ENCODE measurements around the gene AHSP. TPM values are rescaled to one million over a fixed set of nuclear protein-coding genes. Genes with fewer than 3 reads are reported as not detected.
"Not testable (repeated sequence)": the region's sequence is repeated elsewhere in the genome, so short reads cannot be mapped to it uniquely, and the experiment has no call there.

AHSP gene
- polyA plus RNA-seq (2012; ENCODE audit: missing spikeins), result not detected

GRCh38 chr16:31527734-31528274 is at the start of gene AHSP:
Gene AHSP (plus strand): TSS chr16:31527900. CDS start chr16:31528140, 240 bp downstream.
- TF ChIP-seq POLR2AphosphoS5 (IDR thresholded peaks at IDR 0.05; ENCODE audit: low read depth, low read length) (no peak), POLR2A (IDR thresholded peaks at IDR 0.05; ENCODE audit: low read depth, low read length) (no peak), TAF1 (IDR thresholded peaks at IDR 0.05; ENCODE audit: borderline replicate concordance, low read depth, low read length) (no peak)
- DNase-seq (ENCODE audit: insufficient read length), result no peak
- FAIRE-seq, result no peak

GRCh38 chr16:31478956-31479355 is 48.7 kb upstream of the AHSP start:
- TF ChIP-seq POLR2AphosphoS5 (IDR thresholded peaks at IDR 0.05; ENCODE audit: low read depth, low read length) (no peak), POLR2A (IDR thresholded peaks at IDR 0.05; ENCODE audit: low read depth, low read length) (no peak), TAF1 (IDR thresholded peaks at IDR 0.05; ENCODE audit: borderline replicate concordance, low read depth, low read length) (no peak)
- DNase-seq (ENCODE audit: insufficient read length) (no peak), FAIRE-seq (no peak)

GRCh38 chr16:31479751-31480150 is 47.9 kb upstream of the AHSP start:
- DNase-seq (ENCODE audit: insufficient read length), result no peak
- FAIRE-seq, result no peak
- no peak for TF ChIP-seq POLR2A (IDR thresholded peaks at IDR 0.05; ENCODE audit: low read depth, low read length)
- no peak for TF ChIP-seq TAF1 (IDR thresholded peaks at IDR 0.05; ENCODE audit: borderline replicate concordance, low read depth, low read length)
- TF ChIP-seq POLR2AphosphoS5 (IDR thresholded peaks at IDR 0.05; ENCODE audit: low read depth, low read length), result no peak

- DNase-seq (ENCODE audit: insufficient read length), result no peak
- no peak for FAIRE-seq
- TF ChIP-seq TAF1 (IDR thresholded peaks at IDR 0.05; ENCODE audit: borderline replicate concordance, low read depth, low read length) (no peak), POLR2A (IDR thresholded peaks at IDR 0.05; ENCODE audit: low read depth, low read length) (no peak), POLR2AphosphoS5 (IDR thresholded peaks at IDR 0.05; ENCODE audit: low read depth, low read length) (no peak)
Observed at GRCh38 chr16:31480851-31481536, 46.7 kb upstream of the AHSP start.

- TF ChIP-seq TAF1 (IDR thresholded peaks at IDR 0.05; ENCODE audit: borderline replicate concordance, low read depth, low read length) (no peak), POLR2A (IDR thresholded peaks at IDR 0.05; ENCODE audit: low read depth, low read length) (no peak), POLR2AphosphoS5 (IDR thresholded peaks at IDR 0.05; ENCODE audit: low read depth, low read length) (no peak)
- DNase-seq (ENCODE audit: insufficient read length), result no peak
- FAIRE-seq, result no peak
Observed at GRCh38 chr16:31483081-31483480, 44.6 kb upstream of the AHSP start, which contains the start of gene SLC5A2. Gene SLC5A2 (plus strand): TSS chr16:31483123. CDS start chr16:31483137, 14 bp downstream.

- not testable (repeated sequence) for DNase-seq (ENCODE audit: insufficient read length); FAIRE-seq
Observed at GRCh38 chr16:31484048-31484447, 43.7 kb upstream of the AHSP start.

GRCh38 chr16:31484491-31485171 is 43.1 kb upstream of the AHSP start:
- no peak for DNase-seq (ENCODE audit: insufficient read length)
- FAIRE-seq, result no peak
- TF ChIP-seq POLR2AphosphoS5 (IDR thresholded peaks at IDR 0.05; ENCODE audit: low read depth, low read length) (no peak), TAF1 (IDR thresholded peaks at IDR 0.05; ENCODE audit: borderline replicate concordance, low read depth, low read length) (no peak), POLR2A (IDR thresholded peaks at IDR 0.05; ENCODE audit: low read depth, low read length) (no peak)

- TF ChIP-seq POLR2A (IDR thresholded peaks at IDR 0.05; ENCODE audit: low read depth, low read length) (no peak), POLR2AphosphoS5 (IDR thresholded peaks at IDR 0.05; ENCODE audit: low read depth, low read length) (no peak), TAF1 (IDR thresholded peaks at IDR 0.05; ENCODE audit: borderline replicate concordance, low read depth, low read length) (no peak)
- FAIRE-seq (no peak), DNase-seq (ENCODE audit: insufficient read length) (no peak)
Observed at GRCh38 chr16:31485571-31485970, 42.1 kb upstream of the AHSP start.

- no peak for TF ChIP-seq POLR2A (IDR thresholded peaks at IDR 0.05; ENCODE audit: low read depth, low read length)
- no peak for TF ChIP-seq TAF1 (IDR thresholded peaks at IDR 0.05; ENCODE audit: borderline replicate concordance, low read depth, low read length)
- TF ChIP-seq POLR2AphosphoS5 (IDR thresholded peaks at IDR 0.05; ENCODE audit: low read depth, low read length), result no peak
- no peak for FAIRE-seq
- DNase-seq (ENCODE audit: insufficient read length), result no peak
Observed at GRCh38 chr16:31486045-31486444, 41.7 kb upstream of the AHSP start.

- TF ChIP-seq TAF1 (IDR thresholded peaks at IDR 0.05; ENCODE audit: borderline replicate concordance, low read depth, low read length) (no peak), POLR2A (IDR thresholded peaks at IDR 0.05; ENCODE audit: low read depth, low read length) (no peak), POLR2AphosphoS5 (IDR thresholded peaks at IDR 0.05; ENCODE audit: low read depth, low read length) (no peak)
- FAIRE-seq (no peak), DNase-seq (ENCODE audit: insufficient read length) (no peak)
Observed at GRCh38 chr16:31487071-31487719, 40.5 kb upstream of the AHSP start.

- FAIRE-seq (no peak), DNase-seq (ENCODE audit: insufficient read length) (peak; percentile 71)
- no peak for TF ChIP-seq TAF1 (IDR thresholded peaks at IDR 0.05; ENCODE audit: borderline replicate concordance, low read depth, low read length)
- TF ChIP-seq POLR2A (IDR thresholded peaks at IDR 0.05; ENCODE audit: low read depth, low read length), result no peak
- no peak for TF ChIP-seq POLR2AphosphoS5 (IDR thresholded peaks at IDR 0.05; ENCODE audit: low read depth, low read length)
Observed at GRCh38 chr16:31487720-31488467, 39.8 kb upstream of the AHSP start.
